ENCODE data around the gene CACNA2D2. TPM values are rescaled to one million over a fixed set of nuclear protein-coding genes. Genes with fewer than 3 reads are reported as not detected.

CACNA2D2 gene
- total RNA-seq, 1 experiment from 2014 or later: 0.59 TPM

DNA sequence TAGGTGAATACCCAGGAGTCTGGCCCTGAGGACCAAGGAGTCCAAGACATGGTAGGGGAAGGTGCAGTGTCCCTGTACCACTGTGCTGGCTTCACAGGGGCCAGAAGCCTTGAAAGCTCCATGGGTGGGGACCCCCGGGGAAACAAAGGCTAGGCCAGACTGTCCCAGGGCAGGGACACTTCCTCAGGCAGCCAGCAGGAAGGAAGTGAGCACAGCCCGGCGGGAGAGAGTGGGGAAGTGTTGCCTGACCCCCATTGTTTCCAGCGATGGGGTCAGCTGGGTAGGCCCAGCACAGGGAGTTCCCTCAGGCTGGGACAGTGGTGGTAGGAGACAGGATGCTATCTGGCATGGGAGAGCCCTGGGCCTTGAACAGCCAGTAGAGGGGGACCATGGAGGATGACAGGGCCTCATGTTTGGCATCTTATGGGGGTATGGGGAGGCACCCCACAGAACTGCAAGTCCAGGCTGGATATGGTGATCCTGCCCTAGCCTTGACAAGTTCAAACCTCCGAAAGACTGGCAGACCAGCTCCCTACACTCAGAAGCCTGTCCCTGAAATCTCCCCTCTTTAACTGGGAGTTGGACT, 179.7 kb downstream of the CACNA2D2 start:
- BruUV-seq (replicated peaks): no TSS peak
- CTCF ChIA-PET: interaction anchor here (0.6 kb wide), 1 partner anchor 11 kb away, joined by 3 read pairs; no protein-coding TSS in a partner anchor
- DNase-seq (ENCODE audit: low read depth, low spot score) (no peak), ATAC-seq (no peak)
- TF ChIP-seq, protein P1, sequence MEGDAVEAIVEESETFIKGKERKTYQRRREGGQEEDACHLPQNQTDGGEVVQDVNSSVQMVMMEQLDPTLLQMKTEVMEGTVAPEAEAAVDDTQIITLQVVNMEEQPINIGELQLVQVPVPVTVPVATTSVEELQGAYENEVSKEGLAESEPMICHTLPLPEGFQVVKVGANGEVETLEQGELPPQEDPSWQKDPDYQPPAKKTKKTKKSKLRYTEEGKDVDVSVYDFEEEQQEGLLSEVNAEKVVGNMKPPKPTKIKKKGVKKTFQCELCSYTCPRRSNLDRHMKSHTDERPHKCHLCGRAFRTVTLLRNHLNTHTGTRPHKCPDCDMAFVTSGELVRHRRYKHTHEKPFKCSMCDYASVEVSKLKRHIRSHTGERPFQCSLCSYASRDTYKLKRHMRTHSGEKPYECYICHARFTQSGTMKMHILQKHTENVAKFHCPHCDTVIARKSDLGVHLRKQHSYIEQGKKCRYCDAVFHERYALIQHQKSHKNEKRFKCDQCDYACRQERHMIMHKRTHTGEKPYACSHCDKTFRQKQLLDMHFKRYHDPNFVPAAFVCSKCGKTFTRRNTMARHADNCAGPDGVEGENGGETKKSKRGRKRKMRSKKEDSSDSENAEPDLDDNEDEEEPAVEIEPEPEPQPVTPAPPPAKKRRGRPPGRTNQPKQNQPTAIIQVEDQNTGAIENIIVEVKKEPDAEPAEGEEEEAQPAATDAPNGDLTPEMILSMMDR (IDR thresholded peaks at IDR 0.05): no peak
- TF ChIP-seq TCF7L2 (IDR thresholded peaks at IDR 0.05; ENCODE audit: low read depth, low read length): no peak
- TF ChIP-seq POLR2AphosphoS5 (IDR thresholded peaks at IDR 0.05; ENCODE audit: low read depth, low read length): no peak
- TF ChIP-seq SIN3A (IDR thresholded peaks at IDR 0.05; ENCODE audit: borderline replicate concordance, insufficient read depth, low read depth, low read length): no peak
- TF ChIP-seq, protein P2, sequence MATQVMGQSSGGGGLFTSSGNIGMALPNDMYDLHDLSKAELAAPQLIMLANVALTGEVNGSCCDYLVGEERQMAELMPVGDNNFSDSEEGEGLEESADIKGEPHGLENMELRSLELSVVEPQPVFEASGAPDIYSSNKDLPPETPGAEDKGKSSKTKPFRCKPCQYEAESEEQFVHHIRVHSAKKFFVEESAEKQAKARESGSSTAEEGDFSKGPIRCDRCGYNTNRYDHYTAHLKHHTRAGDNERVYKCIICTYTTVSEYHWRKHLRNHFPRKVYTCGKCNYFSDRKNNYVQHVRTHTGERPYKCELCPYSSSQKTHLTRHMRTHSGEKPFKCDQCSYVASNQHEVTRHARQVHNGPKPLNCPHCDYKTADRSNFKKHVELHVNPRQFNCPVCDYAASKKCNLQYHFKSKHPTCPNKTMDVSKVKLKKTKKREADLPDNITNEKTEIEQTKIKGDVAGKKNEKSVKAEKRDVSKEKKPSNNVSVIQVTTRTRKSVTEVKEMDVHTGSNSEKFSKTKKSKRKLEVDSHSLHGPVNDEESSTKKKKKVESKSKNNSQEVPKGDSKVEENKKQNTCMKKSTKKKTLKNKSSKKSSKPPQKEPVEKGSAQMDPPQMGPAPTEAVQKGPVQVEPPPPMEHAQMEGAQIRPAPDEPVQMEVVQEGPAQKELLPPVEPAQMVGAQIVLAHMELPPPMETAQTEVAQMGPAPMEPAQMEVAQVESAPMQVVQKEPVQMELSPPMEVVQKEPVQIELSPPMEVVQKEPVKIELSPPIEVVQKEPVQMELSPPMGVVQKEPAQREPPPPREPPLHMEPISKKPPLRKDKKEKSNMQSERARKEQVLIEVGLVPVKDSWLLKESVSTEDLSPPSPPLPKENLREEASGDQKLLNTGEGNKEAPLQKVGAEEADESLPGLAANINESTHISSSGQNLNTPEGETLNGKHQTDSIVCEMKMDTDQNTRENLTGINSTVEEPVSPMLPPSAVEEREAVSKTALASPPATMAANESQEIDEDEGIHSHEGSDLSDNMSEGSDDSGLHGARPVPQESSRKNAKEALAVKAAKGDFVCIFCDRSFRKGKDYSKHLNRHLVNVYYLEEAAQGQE (IDR thresholded peaks at IDR 0.05; ENCODE audit: insufficient read depth in 1 of 2, low read depth in 2 of 2, low read length in 1 of 2): no peak
- Histone ChIP-seq H3K27ac (ENCODE audit: low read length) (no peak overlapping the region), H3K27me3 (ENCODE audit: control insufficient read depth, insufficient read depth, low read length) (no peaks in the 10 kb centered on the region), H3K4me3 (ENCODE audit: low read depth in 2 of 2, low read length in 2 of 2) (no peak overlapping the region), H3K9me3 (ENCODE audit: control insufficient read depth, insufficient read depth, low read depth, low read length) (no peaks in the 10 kb centered on the region), H3K36me3 (ENCODE audit: control insufficient read depth, insufficient read depth, low read length) (peaks cover 5% of the 10 kb centered on the region; the same call in 1 of the 2 replicates), H3K4me1 (ENCODE audit: control insufficient read depth, insufficient read depth, low read length) (peaks cover 33% of the 10 kb centered on the region)
- POLR2A ChIA-PET: interaction anchor here (0.7 kb wide), 1 partner anchor 287 kb away, joined by 3 read pairs; no protein-coding TSS in a partner anchor
- intact Hi-C loops (cut with micrococcal nuclease; ENCODE audit: unreplicated experiment) (no loop called here), in situ Hi-C loops (cut with HindIII; ENCODE audit: low pct_unique_long_range_greater_than_20kb, low sequenced_read_pairs) (no loop called here)

DNA sequence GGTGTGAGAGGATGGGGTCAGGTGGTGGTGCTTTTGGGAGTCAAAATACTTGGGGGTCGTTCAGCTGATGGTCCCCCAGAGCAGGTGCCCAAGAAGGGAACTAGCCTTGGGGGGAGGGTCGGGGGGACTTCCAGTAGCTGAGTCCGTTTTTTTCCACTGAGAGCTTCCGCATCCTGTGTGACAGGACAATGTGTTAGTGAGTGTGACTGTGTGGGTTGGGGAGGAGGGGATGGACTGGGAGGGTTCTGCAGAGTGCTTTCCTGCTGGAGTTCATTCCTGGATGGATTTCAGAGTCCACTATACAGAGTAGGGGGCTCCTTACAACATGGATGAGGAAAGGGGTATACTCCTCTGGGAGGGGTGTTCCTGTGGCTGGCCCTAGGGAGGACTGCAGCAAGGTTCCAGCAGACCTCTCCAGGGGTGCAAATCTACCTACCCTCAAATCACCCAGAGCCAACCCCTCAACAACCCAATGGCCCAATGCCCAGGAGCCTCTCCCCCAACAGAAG, 180.3 kb downstream of the CACNA2D2 start:
- BruUV-seq (replicated peaks): no TSS peak
- CTCF ChIA-PET: no interaction called here
- Histone ChIP-seq H3K4me1 (ENCODE audit: control insufficient read depth, insufficient read depth, low read length) (peaks cover 30% of the 10 kb centered on the region), H3K27ac (ENCODE audit: low read length) (no peak overlapping the region), H3K27me3 (ENCODE audit: control insufficient read depth, insufficient read depth, low read length) (no peaks in the 10 kb centered on the region), H3K4me3 (ENCODE audit: low read depth in 2 of 2, low read length in 2 of 2) (no peak overlapping the region), H3K9me3 (ENCODE audit: control insufficient read depth, insufficient read depth, low read depth, low read length) (no peaks in the 10 kb centered on the region), H3K36me3 (ENCODE audit: control insufficient read depth, insufficient read depth, low read length) (peaks cover 5% of the 10 kb centered on the region; the same call in 1 of the 2 replicates)
- no peak for DNase-seq (ENCODE audit: low read depth, low spot score)
- TF ChIP-seq TCF7L2 (IDR thresholded peaks at IDR 0.05; ENCODE audit: low read depth, low read length) (no peak), SIN3A (IDR thresholded peaks at IDR 0.05; ENCODE audit: borderline replicate concordance, insufficient read depth, low read depth, low read length) (no peak), POLR2AphosphoS5 (IDR thresholded peaks at IDR 0.05; ENCODE audit: low read depth, low read length) (no peak)
- TF ChIP-seq, protein P1 (IDR thresholded peaks at IDR 0.05): no peak
- TF ChIP-seq, protein P2 (IDR thresholded peaks at IDR 0.05; ENCODE audit: insufficient read depth in 1 of 2, low read depth in 2 of 2, low read length in 1 of 2): no peak
- ATAC-seq: no peak
- POLR2A ChIA-PET: no interaction called here
- in situ Hi-C loops (cut with HindIII; ENCODE audit: low pct_unique_long_range_greater_than_20kb, low sequenced_read_pairs): no loop called here
- intact Hi-C loops (cut with micrococcal nuclease; ENCODE audit: unreplicated experiment): no loop called here
